ENCODE results near the gene PALLD.
A peak's percentile ranks its signal among the peaks of the same experiment; 100 is the strongest.

PALLD gene

GRCh38 chr4:168751263-168752225 is 254.7 kb downstream of the PALLD start:
- DNase-seq (ENCODE audit: low read depth): peak; percentile 85
- no peak overlapping the region for H3K4me3 ChIP-seq (ENCODE audit: low read depth, low read length)
- TF ChIP-seq CTCF (conservative IDR thresholded peaks at IDR 0.05; ENCODE audit: low read depth, low read length): no peak

- no peak overlapping the region for H3K4me3 ChIP-seq (ENCODE audit: low read depth, low read length)
- DNase-seq (ENCODE audit: low read depth): peak; percentile 36
- no peak for TF ChIP-seq CTCF (conservative IDR thresholded peaks at IDR 0.05; ENCODE audit: low read depth, low read length)
Observed at GRCh38 chr4:168755598-168756477, 259.0 kb downstream of the PALLD start.

- no peak overlapping the region for H3K4me3 ChIP-seq (ENCODE audit: low read depth, low read length)
- no peak for DNase-seq (ENCODE audit: low read depth)
- no peak for TF ChIP-seq CTCF (conservative IDR thresholded peaks at IDR 0.05; ENCODE audit: low read depth, low read length)
Observed at GRCh38 chr4:168757500-168757899, 260.6 kb downstream of the PALLD start.

GRCh38 chr4:168758351-168758876 is 261.6 kb downstream of the PALLD start:
- peak; percentile 86 for DNase-seq (ENCODE audit: low read depth)
- H3K4me3 ChIP-seq (ENCODE audit: low read depth, low read length): no peak overlapping the region
- no peak for TF ChIP-seq CTCF (conservative IDR thresholded peaks at IDR 0.05; ENCODE audit: low read depth, low read length)

- H3K4me3 ChIP-seq (ENCODE audit: low read depth, low read length): no peak overlapping the region
- TF ChIP-seq CTCF (conservative IDR thresholded peaks at IDR 0.05; ENCODE audit: low read depth, low read length): no peak
- DNase-seq (ENCODE audit: low read depth): no peak
Observed at GRCh38 chr4:168759321-168759720, 262.5 kb downstream of the PALLD start.

- H3K4me3 ChIP-seq (ENCODE audit: low read depth, low read length): no peak overlapping the region
- no peak for TF ChIP-seq CTCF (conservative IDR thresholded peaks at IDR 0.05; ENCODE audit: low read depth, low read length)
- no peak for DNase-seq (ENCODE audit: low read depth)
Observed at GRCh38 chr4:168759959-168760527, 263.2 kb downstream of the PALLD start.

Measured in choroid plexus epithelial cell (primary cell).